ENCODE measurements around the gene DRD3. TPM values are rescaled to one million over a fixed set of nuclear protein-coding genes. Genes with fewer than 3 reads are reported as not detected.

The DRD3 gene
- total RNA-seq, 1 donor from 2014 or later: not detected

- CTCF ChIA-PET: no interaction called here
- ATAC-seq (ENCODE audit: low read depth): no peak
- intact Hi-C loops (cut with micrococcal nuclease): no loop called here
These were observed 33.8 kb downstream of the DRD3 start for GRCh38 chr3:114144909-114145688.

GRCh38 chr3:114143817-114144216 is 35.0 kb downstream of the DRD3 start:
- ATAC-seq (ENCODE audit: low read depth): no peak
- no peak overlapping the region for H3K27ac Mint-ChIP-seq
- H3K9me3 Mint-ChIP-seq: no peaks in the 10 kb centered on the region
- H3K27me3 Mint-ChIP-seq: no peaks in the 10 kb centered on the region
- no peaks in the 10 kb centered on the region for H3K4me1 Mint-ChIP-seq
- no peak overlapping the region for H3K4me3 Mint-ChIP-seq
- no peak for DNase-seq
- POLR2A ChIA-PET: no interaction called here
- CTCF ChIA-PET: interaction anchor here (0.7 kb wide), 1 partner anchor 275 kb away, joined by 4 read pairs; no protein-coding TSS in a partner anchor
- intact Hi-C loops (cut with micrococcal nuclease): no loop called here
- no peak for TF ChIP-seq CTCF (IDR thresholded peaks at IDR 0.05)
- H3K36me3 Mint-ChIP-seq (ENCODE audit: low read depth): no peaks in the 10 kb centered on the region

More at GRCh38 chr3:114144909-114145688, 33.8 kb downstream of the DRD3 start:
- no peaks in the 10 kb centered on the region for H3K4me1 Mint-ChIP-seq
- DNase-seq: no peak
- H3K36me3 Mint-ChIP-seq (ENCODE audit: low read depth): no peaks in the 10 kb centered on the region
- H3K4me3 Mint-ChIP-seq: no peak overlapping the region
- no peaks in the 10 kb centered on the region for H3K9me3 Mint-ChIP-seq
- no peak overlapping the region for H3K27ac Mint-ChIP-seq
- TF ChIP-seq CTCF (IDR thresholded peaks at IDR 0.05): no peak
- H3K27me3 Mint-ChIP-seq: no peaks in the 10 kb centered on the region
- POLR2A ChIA-PET: no interaction called here

GRCh38 chr3:114139836-114140235 is 39.0 kb downstream of the DRD3 start:
- Mint-ChIP-seq H3K27ac (no peak overlapping the region), H3K4me3 (no peak overlapping the region), H3K9me3 (no peaks in the 10 kb centered on the region), H3K4me1 (no peaks in the 10 kb centered on the region), H3K36me3 (ENCODE audit: low read depth) (no peaks in the 10 kb centered on the region), H3K27me3 (no peaks in the 10 kb centered on the region)
- ATAC-seq (ENCODE audit: low read depth): no peak
- ChIA-PET CTCF (no interaction called here), POLR2A (no interaction called here)
- no peak for TF ChIP-seq CTCF (IDR thresholded peaks at IDR 0.05)
- DNase-seq: no peak
- intact Hi-C loops (cut with micrococcal nuclease): no loop called here

GRCh38 chr3:114133947-114134346 is 44.9 kb downstream of the DRD3 start:
- H3K27me3 Mint-ChIP-seq: no peaks in the 10 kb centered on the region
- H3K4me1 Mint-ChIP-seq: no peaks in the 10 kb centered on the region
- ATAC-seq (ENCODE audit: low read depth) (no peak), DNase-seq (no peak)
- intact Hi-C loops (cut with micrococcal nuclease): no loop called here
- ChIA-PET CTCF (no interaction called here), POLR2A (no interaction called here)
- no peak overlapping the region for H3K27ac Mint-ChIP-seq
- TF ChIP-seq CTCF (IDR thresholded peaks at IDR 0.05): no peak
- H3K9me3 Mint-ChIP-seq: no peaks in the 10 kb centered on the region
- H3K36me3 Mint-ChIP-seq (ENCODE audit: low read depth): no peaks in the 10 kb centered on the region
- H3K4me3 Mint-ChIP-seq: no peak overlapping the region

- Mint-ChIP-seq H3K9me3 (no peaks in the 10 kb centered on the region), H3K27ac (no peak overlapping the region), H3K36me3 (ENCODE audit: low read depth) (no peaks in the 10 kb centered on the region), H3K27me3 (no peaks in the 10 kb centered on the region), H3K4me3 (no peak overlapping the region), H3K4me1 (no peaks in the 10 kb centered on the region)
- ChIA-PET CTCF (no interaction called here), POLR2A (no interaction called here)
- intact Hi-C loops (cut with micrococcal nuclease): no loop called here
- TF ChIP-seq CTCF (IDR thresholded peaks at IDR 0.05): no peak
- DNase-seq (no peak), ATAC-seq (ENCODE audit: low read depth) (no peak)
These were observed 46.4 kb downstream of the DRD3 start for GRCh38 chr3:114132500-114132899.
